PC-9 (cell line): ENCODE measurements around the gene MRPL4.

ENCODE experiments used
- EZH2 ChIP-seq: fragments of 200-600 bp; sonication (generic); IDR thresholded peaks from 2 replicates; pipeline ENCODE4 v1.8.0; 2017; ENCODE audit warnings: antibody characterized with exemption, low read depth
- TF ChIP-seq, protein P1 (sequence below): fragments of 200-600 bp; sonication (generic); conservative IDR thresholded peaks from 2 replicates; pipeline ENCODE4 v1.6.1; 2017; ENCODE audit warnings: mixed run types, antibody characterized with exemption, mild to moderate bottlenecking, moderate library complexity

DNA sequence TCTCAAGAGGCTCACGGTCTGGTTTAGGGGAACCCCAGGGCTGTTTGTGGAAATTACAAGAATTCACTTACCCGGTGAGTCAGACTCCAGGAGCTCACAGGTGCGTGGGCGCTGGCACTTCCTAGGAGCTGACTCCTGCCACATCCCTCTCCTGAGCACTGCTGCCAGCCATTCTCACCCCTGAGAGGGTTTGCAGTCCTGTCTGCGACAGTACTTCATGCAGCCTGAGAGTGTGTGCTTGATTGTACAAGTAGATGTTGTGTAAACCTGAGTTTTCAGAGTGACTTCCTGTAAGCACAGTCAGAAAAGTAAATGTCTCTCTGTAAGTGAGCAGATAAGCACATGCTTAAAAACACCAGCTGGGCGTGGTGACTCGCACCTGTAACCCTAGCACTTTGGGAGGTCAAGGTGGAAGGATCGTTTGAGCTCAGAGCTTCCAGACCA, 8.1 kb downstream of the MRPL4 start:
- TF ChIP-seq, protein P1, sequence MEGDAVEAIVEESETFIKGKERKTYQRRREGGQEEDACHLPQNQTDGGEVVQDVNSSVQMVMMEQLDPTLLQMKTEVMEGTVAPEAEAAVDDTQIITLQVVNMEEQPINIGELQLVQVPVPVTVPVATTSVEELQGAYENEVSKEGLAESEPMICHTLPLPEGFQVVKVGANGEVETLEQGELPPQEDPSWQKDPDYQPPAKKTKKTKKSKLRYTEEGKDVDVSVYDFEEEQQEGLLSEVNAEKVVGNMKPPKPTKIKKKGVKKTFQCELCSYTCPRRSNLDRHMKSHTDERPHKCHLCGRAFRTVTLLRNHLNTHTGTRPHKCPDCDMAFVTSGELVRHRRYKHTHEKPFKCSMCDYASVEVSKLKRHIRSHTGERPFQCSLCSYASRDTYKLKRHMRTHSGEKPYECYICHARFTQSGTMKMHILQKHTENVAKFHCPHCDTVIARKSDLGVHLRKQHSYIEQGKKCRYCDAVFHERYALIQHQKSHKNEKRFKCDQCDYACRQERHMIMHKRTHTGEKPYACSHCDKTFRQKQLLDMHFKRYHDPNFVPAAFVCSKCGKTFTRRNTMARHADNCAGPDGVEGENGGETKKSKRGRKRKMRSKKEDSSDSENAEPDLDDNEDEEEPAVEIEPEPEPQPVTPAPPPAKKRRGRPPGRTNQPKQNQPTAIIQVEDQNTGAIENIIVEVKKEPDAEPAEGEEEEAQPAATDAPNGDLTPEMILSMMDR: no peak
- TF ChIP-seq EZH2: no peak
